HG03432 (cell line): ENCODE data around the gene RAD51.

Experiments used
- ATAC-seq: cut with Tn5 transposase; IDR thresholded peaks from one replicate; pipeline ENCODE4 v1.9.1; 2021; ENCODE audit warnings: mild to moderate bottlenecking, moderate library complexity; ENCODE audit not compliant: unreplicated experiment

Gene RAD51

DNA sequence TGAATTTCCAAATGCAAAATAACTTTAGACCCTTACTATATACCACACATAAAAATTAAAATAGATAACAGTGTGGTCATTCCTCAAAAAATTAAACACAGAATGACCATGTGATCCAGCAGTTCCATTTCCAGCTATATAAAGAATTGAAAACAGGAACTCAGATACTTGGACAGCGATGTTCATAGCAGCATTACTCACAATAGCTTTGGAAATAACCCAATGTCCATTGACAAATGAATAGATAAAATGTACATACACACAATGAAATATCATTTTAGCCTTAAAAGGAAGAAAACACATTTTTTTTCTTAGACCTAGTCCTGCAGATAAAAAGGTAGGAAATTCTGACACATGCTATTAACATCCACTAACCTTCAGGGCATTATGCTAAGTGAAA, 26.7 kb downstream of the RAD51 start:
- ATAC-seq, result no peak

DNA sequence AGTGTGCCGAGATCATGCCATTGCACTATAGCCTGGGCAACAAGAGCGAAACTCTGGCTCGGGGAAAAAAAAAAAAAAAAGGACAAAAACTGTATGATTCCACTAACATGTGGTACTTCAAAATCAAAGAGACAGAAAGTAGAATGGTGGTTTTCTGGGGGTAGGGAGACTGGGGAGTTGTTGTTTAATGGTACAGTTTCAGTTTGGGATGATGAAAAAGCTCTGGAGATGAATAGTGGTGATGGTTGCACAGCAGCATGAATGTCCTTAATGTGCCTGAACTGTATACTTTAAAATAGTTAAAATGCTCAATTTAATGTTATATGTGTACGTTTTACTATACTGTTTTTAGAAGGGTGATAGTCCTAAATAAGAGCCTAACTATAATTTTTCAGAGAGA, 27.4 kb downstream of the RAD51 start:
- no peak for ATAC-seq

DNA sequence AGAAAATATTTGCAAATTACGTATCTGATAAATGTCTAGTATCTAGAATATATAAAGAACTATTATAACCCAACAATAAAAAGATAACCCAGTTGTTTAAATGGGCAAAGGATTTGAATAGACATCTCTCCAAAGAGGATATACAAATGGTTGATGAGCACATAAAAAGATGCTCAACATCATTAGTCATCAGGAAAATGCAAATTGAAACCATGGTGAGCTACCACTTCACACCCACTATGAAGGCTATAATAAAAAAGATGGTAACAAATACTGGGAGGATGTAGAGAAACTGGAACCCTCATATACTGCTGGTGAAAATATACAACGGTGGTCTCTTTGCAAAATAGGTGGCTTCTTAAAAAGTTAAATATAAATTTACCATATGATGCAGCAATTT, 28.0 kb downstream of the RAD51 start:
- ATAC-seq, result no peak

DNA sequence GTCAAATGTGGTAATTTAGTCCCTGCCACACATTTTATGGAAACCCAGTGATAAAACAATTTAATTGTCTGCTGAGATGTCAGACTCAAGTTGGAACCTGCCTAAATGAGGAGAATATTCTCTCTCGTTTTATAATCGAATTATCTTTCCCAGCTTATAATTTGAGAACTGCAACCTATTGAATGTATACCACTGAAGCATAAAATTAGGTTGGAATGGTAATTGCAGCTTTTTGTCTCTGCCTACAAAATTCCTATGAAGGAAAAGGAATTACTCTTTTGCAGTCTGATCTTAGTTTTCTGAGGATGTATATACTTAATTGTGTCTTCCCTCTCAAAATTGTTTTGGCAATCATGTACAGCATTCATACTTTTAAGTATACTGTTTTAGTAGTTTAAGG, 28.9 kb downstream of the RAD51 start:
- no peak for ATAC-seq

DNA sequence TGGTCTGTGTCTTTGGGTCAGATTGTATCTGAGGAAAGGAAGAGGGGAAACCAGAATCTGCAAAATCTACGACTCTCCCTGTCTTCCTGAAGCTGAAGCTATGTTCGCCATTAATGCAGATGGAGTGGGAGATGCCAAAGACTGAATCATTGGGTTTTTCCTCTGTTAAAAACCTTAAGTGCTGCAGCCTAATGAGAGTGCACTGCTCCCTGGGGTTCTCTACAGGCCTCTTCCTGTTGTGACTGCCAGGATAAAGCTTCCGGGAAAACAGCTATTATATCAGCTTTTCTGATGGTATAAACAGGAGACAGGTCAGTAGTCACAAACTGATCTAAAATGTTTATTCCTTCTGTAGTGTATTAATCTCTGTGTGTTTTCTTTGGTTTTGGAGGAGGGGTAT, 36.1 kb downstream of the RAD51 start:
- no peak for ATAC-seq

DNA sequence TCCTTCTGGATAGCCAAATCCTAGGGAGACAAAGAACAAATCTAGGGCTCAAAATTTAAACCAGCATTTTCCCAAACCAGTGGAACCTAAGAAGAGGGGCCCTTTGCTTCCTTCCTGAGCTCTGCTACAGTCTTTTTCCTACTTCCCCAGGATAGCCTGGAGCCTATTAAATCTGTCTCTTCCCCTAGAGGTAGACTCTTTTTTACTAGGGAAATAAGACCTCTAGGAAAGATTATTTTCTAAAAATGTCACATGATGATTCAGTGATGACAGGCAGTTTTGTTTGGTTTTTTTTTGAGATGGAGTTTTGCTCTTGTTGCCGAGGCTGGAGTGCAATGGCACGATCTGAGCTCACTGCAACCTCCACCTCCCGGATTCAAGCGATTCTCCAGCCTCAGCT, 41.6 kb downstream of the RAD51 start:
- no peak for ATAC-seq

DNA sequence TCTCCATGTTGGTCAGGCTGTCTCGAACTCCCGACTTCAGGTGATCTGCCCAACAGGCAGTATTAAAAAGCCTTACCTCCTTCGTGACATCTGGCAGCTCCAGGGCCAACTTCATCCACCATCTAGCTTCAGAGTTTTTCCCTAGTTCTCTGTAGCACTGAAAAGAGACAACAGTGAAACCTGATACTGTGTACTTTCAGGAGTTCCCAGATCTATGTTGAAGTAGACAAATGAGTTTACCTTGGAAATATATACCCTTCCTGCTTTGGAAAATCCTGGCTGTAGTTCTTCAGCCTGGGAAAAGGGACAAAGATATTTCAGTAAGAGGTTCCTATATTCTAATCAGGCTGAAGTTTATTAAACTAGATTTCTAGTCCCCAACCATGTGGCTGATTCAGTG, 42.1 kb downstream of the RAD51 start:
- ATAC-seq, result no peak

DNA sequence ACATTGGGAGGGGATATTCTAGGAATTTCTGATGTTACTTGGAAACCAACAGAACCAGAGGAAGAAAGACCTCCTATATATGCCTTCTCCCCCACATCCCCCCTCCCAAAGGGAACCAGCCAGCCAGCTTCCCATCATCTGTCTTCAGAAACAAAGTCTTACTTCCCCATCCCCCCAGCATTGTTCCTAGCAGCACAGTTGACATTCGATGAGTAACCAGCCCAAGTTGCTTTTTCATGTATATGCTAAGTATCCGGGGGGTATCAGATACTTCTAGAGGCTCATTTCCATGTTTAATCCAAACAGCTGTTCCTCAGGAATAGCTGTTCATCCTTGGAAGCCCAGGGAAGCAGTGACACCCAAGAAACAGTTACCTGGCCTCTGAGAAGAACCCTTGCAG, 44.1 kb downstream of the RAD51 start:
- ATAC-seq, result no peak

DNA sequence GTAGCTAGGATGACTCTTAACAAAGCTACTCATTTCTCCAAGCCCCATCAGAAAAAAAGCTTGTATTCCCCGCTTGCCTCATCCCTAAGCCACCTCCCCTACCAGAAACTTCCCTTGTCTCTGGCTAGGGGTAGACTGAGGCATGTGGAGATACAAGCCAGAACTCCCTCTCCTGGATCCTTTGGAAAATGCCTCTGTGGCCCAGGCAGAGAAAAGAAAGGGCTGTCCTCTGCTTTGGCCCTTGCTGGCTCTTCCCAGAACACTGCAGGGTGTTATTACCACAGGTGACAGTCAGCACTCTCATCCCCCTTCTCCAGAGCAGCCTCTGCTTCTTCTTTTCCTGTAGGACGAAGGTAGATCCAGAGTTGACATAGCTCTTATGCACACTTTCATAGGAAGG, 44.9 kb downstream of the RAD51 start:
- no peak for ATAC-seq

DNA sequence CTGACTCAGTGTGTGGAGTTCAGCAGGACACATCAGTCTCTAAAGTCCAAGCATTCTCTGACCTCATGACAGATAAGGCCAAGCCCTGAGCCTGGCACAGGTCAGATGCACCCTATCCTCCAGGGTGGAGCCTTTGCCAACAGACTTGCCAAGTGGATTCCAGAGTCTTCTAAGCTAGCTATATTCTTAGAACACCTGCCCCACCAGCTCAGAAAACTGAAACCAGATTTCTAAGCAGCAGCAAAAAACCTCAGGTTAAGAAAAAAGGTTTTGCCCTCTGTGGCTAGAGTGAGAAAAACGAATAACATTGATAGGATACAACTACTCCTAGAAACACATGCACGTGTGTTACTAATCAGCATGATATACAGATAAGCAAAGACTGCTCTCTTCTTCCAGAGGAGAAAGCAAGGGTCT, 48.5 kb downstream of the RAD51 start:
- ATAC-seq, result no peak

DNA sequence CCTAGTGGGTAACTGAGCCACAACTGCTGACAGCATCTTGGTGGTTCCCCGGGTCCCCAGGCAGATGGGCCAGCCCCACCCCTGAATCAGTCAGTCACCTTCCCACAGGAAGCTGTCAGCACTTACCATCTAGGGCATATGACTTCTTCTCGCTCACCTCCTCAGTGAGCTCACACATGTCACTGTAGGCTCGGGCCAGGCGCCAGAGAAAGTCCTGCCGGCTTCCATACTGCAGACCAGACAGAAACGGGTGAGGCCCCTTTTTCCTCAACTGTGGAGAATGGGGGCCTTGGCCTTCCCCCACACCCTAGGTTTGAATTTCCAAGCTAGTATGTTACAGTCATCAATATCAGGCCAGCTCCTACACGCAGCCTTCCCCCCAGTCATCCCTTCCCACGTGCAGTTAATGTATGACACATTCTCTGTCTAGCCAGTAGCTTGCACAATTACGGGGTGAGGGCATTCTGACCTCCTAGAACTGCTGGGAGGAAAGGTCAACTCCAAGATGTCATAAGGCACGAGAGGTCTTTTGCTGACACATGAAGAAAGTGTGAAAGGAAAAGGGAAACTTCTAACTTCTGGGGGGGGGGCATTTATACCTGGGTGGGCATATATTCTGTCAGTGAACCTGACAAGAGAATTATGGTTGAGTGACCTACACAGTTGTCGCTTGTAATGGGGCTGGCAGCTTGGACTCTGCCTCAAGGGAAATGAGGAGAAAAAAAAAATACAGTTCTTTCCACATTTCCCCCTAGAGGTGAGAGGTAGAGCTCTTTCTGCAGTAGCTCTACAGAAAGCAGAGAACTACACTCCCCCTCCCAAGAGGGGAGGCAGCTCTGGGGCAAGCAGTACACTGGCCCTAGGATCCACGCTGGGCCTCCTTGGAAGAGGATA, 49.2 kb downstream of the RAD51 start:
- no peak for ATAC-seq

DNA sequence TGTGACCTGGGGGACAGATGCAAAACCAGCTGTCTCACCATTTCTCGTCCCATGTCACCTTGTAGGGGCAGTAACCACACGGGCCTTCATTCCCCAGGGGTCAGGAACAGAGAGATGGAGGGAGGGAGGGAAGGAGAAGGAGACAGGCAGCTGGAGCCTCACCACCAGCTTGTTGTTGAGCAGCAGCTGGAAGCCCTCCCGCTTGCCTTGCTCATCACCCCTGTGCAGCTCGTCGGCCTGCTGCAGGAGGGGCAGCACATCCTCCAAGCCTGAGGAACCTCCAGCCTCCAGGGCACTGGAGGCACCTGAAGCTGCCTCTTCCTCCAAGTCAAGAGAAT, 49.8 kb downstream of the RAD51 start:
- no peak for ATAC-seq

DNA sequence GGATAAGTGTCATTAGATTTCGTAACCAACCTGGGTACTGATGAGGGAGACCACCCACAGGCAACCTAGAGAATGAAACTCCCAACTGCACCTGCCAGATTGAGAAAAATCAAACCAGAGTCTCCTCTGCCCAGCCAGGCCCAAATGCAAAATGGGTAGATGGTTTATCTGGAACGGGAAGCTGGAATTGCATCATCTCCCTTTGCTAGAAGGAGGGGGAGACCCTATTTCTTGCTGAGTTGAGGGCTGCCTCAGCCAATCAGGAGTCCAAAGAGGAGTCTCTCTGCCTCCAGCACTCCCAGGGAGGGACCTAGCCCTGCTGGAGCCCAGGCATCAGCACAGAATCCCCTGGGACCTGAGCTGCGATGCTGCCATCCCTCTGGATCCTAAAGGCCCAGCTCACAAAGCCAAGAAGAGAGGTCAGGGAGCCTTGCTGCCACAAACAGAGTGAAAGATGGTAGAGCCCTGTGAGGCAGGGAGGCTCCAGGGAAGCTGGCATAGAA, 52.0 kb downstream of the RAD51 start:
- ATAC-seq, result no peak

DNA sequence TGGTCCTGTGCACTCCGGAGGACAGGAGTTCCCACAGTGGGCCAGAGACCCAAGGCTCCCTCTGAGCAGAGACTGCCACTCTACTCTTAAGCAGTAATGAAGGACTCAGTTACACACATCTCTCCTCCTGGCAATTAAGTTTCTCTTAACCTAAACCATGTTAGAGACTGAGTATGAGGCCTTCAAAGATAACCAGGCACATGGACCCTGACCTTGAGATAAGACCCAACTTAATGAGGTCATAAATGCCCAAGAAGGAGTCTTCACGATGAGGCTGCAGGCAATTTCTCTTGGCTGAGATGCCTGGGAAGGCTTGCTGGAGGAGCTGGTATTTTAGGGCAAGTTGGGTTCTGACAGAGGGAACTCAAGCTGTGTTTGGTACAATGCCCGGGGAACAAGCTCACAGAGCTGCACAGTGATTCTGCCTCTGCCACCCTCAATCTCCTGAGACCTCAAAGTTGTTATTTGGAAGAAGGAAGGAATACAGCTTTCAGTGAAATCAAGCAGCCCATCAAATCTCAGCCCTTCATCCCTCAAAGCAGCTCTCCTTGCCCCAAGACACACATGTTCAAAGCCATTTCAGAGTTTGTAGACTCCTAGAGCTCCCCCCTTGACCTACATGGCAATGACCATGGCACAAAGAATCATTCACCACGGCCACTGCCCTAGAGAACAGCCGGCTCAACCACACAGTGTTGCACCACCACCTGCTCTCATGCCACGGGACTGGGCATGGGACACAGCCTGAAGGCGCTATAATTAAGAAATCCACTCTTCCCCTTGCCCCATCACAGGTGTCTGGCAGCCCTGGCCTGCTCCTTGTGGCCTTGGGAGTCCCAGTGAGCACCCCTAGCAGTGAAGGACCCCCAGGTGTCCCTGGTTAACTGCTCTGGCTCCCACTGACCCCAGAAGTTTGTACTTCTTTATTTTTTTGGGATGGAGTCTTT, 53.0 kb downstream of the RAD51 start:
- ATAC-seq, result no peak

DNA sequence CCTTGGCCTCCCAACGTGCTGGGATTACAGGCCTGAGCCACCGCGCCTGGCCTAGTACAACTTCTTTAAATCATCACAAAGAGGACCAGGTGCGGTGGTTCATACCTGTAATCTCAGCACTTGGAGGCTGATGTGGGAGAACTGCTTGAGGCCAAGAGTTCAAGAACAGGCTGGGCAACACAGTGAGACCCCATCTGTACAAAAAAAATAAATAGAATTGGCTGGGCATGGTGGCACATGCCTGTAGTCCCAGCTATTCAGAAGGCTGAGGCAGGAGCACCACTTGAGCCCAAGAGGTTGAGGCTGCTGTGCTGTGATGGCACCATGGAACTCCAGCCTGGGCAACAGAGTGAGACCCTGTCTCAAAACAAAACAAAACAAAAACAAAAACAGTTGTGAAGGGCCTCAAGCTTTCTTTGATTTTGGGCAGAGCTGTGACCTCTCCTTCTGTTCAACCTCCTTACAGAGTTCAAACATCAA, 54.2 kb downstream of the RAD51 start:
- ATAC-seq, result no peak

DNA sequence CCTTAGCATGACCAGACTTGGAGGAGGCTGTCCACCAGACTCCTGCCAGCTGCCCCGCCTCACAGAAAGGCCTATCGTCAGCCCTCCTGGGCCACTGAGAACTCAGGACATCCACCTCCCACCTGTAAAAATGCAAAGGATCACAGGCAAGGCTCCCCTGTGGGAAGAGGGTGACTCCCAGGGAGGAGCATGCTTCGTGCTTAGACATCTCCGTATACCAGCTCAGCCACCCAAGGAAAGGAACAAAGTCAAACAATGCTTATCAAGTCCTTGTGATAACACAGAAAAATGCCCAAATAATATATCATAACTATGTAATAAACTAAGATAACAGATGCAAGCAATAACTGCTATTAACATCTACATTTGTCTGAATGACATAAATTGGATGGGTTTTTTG, 55.9 kb downstream of the RAD51 start:
- ATAC-seq, result no peak

DNA sequence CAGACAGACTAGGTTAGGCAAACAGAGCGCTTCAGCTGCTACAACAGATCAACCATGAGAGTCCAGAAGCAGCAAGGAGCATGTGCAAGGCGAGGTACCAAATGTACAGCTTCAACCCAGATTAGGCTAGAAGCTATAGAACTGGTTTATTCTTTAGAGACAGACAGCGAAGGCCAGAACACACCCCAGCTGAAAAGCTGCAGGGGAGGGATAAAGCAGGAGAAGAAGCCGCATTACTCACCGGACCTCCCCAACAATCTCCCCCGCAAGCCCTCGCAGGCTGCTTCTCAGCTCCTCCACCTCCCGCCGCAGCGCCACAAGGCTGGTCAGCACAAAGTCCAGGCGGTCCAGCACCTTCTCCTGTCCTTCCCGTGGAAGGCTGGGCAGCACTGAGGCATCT, 56.8 kb downstream of the RAD51 start:
- ATAC-seq, result no peak

DNA sequence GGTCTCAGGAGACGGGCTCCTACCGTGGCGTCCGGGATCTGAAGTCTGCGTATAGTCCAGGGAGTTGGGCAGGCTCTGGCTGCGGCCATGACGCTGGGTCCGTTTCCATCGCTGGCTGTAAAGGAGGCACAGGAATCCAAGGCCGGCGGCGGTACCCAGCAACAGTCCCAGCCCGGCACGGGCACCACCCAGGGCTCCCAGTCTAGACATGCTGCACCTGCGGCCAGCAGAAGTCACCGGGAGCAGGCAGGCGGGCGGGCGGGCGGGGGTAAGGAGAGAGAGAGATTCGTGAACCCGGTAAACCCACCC, 59.6 kb downstream of the RAD51 start:
- ATAC-seq, result peak; percentile 10

DNA sequence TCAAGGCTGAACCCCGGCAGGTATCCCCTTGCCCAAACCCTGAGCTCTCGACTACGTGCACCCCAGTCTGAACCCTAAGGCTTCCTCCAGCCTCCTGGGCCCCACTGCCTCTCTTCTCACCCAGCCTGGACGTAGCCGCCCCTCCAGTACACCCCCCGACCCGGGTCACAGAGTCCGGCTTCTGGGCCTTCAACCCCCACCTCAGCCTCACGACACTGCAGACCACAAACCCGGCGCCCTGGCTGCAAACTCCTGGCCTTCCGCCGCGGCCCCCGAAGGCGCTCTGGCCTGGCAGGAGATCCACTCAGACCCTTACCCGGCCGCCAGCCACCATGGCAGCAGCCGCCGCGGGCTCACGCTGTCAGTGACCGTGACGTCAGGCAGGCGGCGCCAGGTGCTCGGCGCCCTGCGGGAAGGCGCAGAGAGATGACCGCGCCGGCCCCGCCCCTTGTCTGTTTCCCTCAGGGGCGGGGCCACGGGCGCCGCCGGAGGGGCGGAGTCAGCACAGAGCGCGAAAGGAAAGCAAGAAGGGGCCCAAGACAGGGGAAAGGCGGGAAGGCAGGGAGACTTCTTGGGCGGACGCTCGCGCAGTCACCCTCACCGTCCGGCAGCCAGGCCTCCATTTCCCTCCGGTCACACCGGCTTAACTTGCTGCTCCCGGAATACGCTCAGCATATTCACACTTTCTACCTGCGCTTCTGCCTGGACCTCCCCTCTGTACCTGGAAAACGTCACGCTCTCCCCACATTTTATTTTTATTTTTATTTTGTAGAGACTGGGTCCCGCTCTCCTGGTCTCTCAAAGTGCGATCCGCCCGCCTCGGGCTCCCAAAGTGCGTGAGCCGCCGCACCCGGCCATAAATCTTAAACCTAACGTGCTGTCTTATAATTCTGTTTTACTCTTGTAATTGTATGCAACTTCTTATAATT, 60.2 kb downstream of the RAD51 start, which contains the start of gene RMDN3:
Gene RMDN3 (minus strand): TSS at position 372 of the 929 bp plus-strand sequence. CDS start 471 bp downstream, outside the sequence.
- ATAC-seq, result peak; percentile 85

DNA sequence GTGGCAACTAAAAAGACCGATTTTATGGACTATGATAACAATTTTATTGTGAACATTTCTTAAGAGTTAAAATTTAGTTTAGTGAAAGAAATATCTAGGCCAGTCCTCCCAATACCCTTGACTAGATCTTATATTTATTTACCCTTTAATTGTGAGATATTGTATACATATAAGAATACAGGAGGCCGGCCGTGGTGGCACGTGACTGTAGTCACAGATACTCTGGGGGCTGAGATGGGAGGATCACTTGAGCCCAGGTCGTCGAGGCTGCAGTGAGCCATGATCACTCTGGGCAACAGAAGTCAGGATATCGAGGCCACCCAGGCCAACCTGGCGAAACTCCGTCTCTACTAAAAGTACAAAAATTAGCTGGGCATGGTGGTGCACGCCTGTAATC, 60.8 kb downstream of the RAD51 start:
- ATAC-seq, result no peak

DNA sequence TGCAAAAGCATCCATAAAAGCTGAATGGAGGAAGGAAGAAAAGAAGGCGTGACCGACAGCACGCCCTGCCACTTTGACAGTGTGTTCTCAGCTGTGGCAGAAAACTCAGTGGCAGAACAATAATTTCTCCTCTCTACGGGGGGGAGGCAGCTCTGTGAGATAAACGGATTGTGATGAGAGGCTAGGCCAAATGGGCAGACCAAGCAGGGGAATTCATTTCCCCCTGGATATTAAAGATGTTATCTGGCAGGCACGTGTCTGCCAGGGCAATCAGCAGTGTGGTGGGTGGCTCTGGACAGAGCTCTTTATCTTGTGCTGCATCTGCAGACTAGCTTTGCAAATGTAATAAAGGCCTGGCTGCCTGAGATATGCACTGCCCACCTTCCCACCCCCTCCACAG, 62.0 kb downstream of the RAD51 start:
- ATAC-seq, result no peak
